ENCODE measurements around the gene ANO1.

GRCh38 chr11:70070706-70071105 lies 7.4 kb upstream of the ANO1 start:
- TF ChIP-seq, protein P1, sequence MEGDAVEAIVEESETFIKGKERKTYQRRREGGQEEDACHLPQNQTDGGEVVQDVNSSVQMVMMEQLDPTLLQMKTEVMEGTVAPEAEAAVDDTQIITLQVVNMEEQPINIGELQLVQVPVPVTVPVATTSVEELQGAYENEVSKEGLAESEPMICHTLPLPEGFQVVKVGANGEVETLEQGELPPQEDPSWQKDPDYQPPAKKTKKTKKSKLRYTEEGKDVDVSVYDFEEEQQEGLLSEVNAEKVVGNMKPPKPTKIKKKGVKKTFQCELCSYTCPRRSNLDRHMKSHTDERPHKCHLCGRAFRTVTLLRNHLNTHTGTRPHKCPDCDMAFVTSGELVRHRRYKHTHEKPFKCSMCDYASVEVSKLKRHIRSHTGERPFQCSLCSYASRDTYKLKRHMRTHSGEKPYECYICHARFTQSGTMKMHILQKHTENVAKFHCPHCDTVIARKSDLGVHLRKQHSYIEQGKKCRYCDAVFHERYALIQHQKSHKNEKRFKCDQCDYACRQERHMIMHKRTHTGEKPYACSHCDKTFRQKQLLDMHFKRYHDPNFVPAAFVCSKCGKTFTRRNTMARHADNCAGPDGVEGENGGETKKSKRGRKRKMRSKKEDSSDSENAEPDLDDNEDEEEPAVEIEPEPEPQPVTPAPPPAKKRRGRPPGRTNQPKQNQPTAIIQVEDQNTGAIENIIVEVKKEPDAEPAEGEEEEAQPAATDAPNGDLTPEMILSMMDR (IDR thresholded peaks at IDR 0.05): no peak
- TF ChIP-seq POLR2A (IDR thresholded peaks at IDR 0.05) (no peak), POLR2AphosphoS5 (IDR thresholded peaks at IDR 0.05) (no peak), EP300 (IDR thresholded peaks at IDR 0.05) (no peak)
